Astrocyte (in vitro differentiated cells and primary cell): Measurements from ENCODE around the gene TFIP11. TPM values are rescaled to one million over a fixed set of nuclear protein-coding genes. Genes with fewer than 3 reads are reported as not detected.
A peak's percentile ranks its signal among the peaks of the same experiment; 100 is the strongest.

Experiments used
- DNase-seq: peaks from one replicate; pipeline ENCODE4 v3.0.0-alpha.2; 2010; ENCODE audit warnings: low read depth
- FAIRE-seq: peaks from 2 replicates; lab custom pipeline; 2011; peaks lifted over from hg19 to GRCh38; lab: Jason Lieb, UNC
- H2AFZ ChIP-seq: 2 replicates; pipeline ENCODE4 v1.6.0; 2012; ENCODE audit warnings: low read depth, low read length, inconsistent platforms
- H3K27ac ChIP-seq: 2 replicates; pipeline ENCODE4 v1.5.1; 2011; ENCODE audit warnings: low read depth, low read length, inconsistent platforms
- H3K27me3 ChIP-seq: 2 replicates; pipeline ENCODE4 v1.6.0; 2011; ENCODE audit warnings: low read length, inconsistent platforms; ENCODE audit not compliant: insufficient read depth
- H3K36me3 ChIP-seq: 2 replicates; pipeline ENCODE4 v1.5.1; 2011; ENCODE audit warnings: low read length, inconsistent platforms; ENCODE audit not compliant: insufficient read depth
- H3K4me1 ChIP-seq: 2 replicates; pipeline ENCODE4 v1.5.1; 2011; ENCODE audit warnings: low read length, inconsistent platforms; ENCODE audit not compliant: insufficient read depth
- H3K4me2 ChIP-seq: 2 replicates; pipeline ENCODE4 v1.6.0; 2012; ENCODE audit warnings: low read length, inconsistent platforms
- H3K4me3 ChIP-seq: 2 replicates; pipeline ENCODE4 v1.5.1; 2011; ENCODE audit warnings: low read depth, mild to moderate bottlenecking, low read length, inconsistent platforms; ENCODE audit not compliant: insufficient read depth
- H3K79me2 ChIP-seq: 2 replicates; pipeline ENCODE4 v1.6.0; 2012; ENCODE audit warnings: mild to moderate bottlenecking, low read length, inconsistent platforms; ENCODE audit not compliant: insufficient read depth
- H3K9ac ChIP-seq: 2 replicates; pipeline ENCODE4 v1.6.0; 2012; ENCODE audit warnings: mild to moderate bottlenecking, low read length, inconsistent platforms
- H3K9me3 ChIP-seq: 2 replicates; pipeline ENCODE4 v1.5.1; 2012; ENCODE audit warnings: low read depth, mild to moderate bottlenecking, low read length, inconsistent platforms; ENCODE audit not compliant: insufficient read depth
- H4K20me1 ChIP-seq: 2 replicates; pipeline ENCODE4 v1.6.0; 2012; ENCODE audit warnings: low read length, inconsistent platforms; ENCODE audit not compliant: insufficient read depth
- H3K27ac Mint-ChIP-seq: one replicate; pipeline ENCODE4 v1.8.0; 2021; ENCODE audit warnings: mild to moderate bottlenecking, mixed read lengths; ENCODE audit not compliant: unreplicated experiment
- H3K27me3 Mint-ChIP-seq: one replicate; pipeline ENCODE4 v1.8.0; 2021; ENCODE audit warnings: low read depth, mixed read lengths; ENCODE audit not compliant: unreplicated experiment
- H3K36me3 Mint-ChIP-seq: one replicate; pipeline ENCODE4 v1.8.0; 2021; ENCODE audit warnings: low read depth, mixed read lengths; ENCODE audit not compliant: unreplicated experiment
- H3K4me1 Mint-ChIP-seq: one replicate; pipeline ENCODE4 v1.8.0; 2021; ENCODE audit warnings: low read depth, mixed read lengths; ENCODE audit not compliant: unreplicated experiment
- H3K4me3 Mint-ChIP-seq: one replicate; pipeline ENCODE4 v1.8.0; 2021; ENCODE audit warnings: mild to moderate bottlenecking, moderate library complexity, mixed read lengths; ENCODE audit not compliant: unreplicated experiment
- H3K9me3 Mint-ChIP-seq: one replicate; pipeline ENCODE4 v1.8.0; 2021; ENCODE audit warnings: mild to moderate bottlenecking, mixed read lengths; ENCODE audit not compliant: unreplicated experiment
- CTCF ChIP-seq: IDR thresholded peaks from 2 replicates; pipeline ENCODE4 v1.5.1; 2011; ENCODE audit warnings: low read depth, mild to moderate bottlenecking, inconsistent platforms, low read length, moderate library complexity; ENCODE audit not compliant: insufficient read depth
- EZH2 ChIP-seq: IDR thresholded peaks from 2 replicates; pipeline ENCODE4 v1.6.1; 2012; ENCODE audit warnings: mild to moderate bottlenecking, low read length, inconsistent platforms; ENCODE audit not compliant: insufficient read depth
- total RNA-seq: library from RNA; stranded (reverse); gene quantifications from 2 replicates; pipeline ENCODE4 v1.2.1, GENCODE V29; 2021

Gene TFIP11
- total RNA-seq, 1 donor from 2014 or later, result 36.9 TPM

GRCh38 chr22:26476705-26477340 is 35.5 kb downstream of the TFIP11 start:
- Histone ChIP-seq H3K4me3 (peak overlapping the region; percentile 40), H3K27ac (peak overlapping the region; percentile 78), H4K20me1 (no peaks in the 10 kb centered on the region), H3K4me1 (peaks cover 39% of the 10 kb centered on the region), H3K9ac (peak overlapping the region; percentile 55), H3K4me2 (peak overlapping the region; percentile 80), H3K79me2 (peaks cover 33% of the 10 kb centered on the region), H3K36me3 (peaks cover 4% of the 10 kb centered on the region), H2AFZ (peak overlapping the region; percentile 1), H3K27me3 (no peaks in the 10 kb centered on the region), H3K9me3 (no peaks in the 10 kb centered on the region)
- peak; percentile 65 for FAIRE-seq
- Mint-ChIP-seq H3K27ac (peak overlapping the region; percentile 98), H3K9me3 (no peaks in the 10 kb centered on the region), H3K4me3 (peak overlapping the region; percentile 51), H3K27me3 (no peaks in the 10 kb centered on the region), H3K36me3 (peaks cover 12% of the 10 kb centered on the region), H3K4me1 (peaks cover 71% of the 10 kb centered on the region)
- DNase-seq, result peak; percentile 91
- TF ChIP-seq CTCF (no peak), EZH2 (no peak)

- Histone ChIP-seq H3K9me3 (no peaks in the 10 kb centered on the region), H3K9ac (no peak overlapping the region), H2AFZ (no peak overlapping the region), H3K4me1 (peaks cover 53% of the 10 kb centered on the region), H3K27me3 (no peaks in the 10 kb centered on the region), H4K20me1 (no peaks in the 10 kb centered on the region), H3K36me3 (peaks cover 8% of the 10 kb centered on the region), H3K4me2 (no peak overlapping the region), H3K4me3 (no peak overlapping the region), H3K27ac (no peak overlapping the region), H3K79me2 (peaks cover 13% of the 10 kb centered on the region)
- H3K9me3 Mint-ChIP-seq, result no peaks in the 10 kb centered on the region
- peaks cover 13% of the 10 kb centered on the region for H3K36me3 Mint-ChIP-seq
- H3K27me3 Mint-ChIP-seq, result no peaks in the 10 kb centered on the region
- FAIRE-seq, result peak; percentile 56
- H3K4me1 Mint-ChIP-seq, result peaks cover 74% of the 10 kb centered on the region
- peak overlapping the region; percentile 96 for H3K27ac Mint-ChIP-seq
- peak overlapping the region; percentile 4 for H3K4me3 Mint-ChIP-seq
- no peak for TF ChIP-seq EZH2
- TF ChIP-seq CTCF, result no peak
- DNase-seq, result peak; percentile 56
Observed at GRCh38 chr22:26474682-26475081, 37.6 kb downstream of the TFIP11 start.

- Histone ChIP-seq H3K4me1 (peaks cover 31% of the 10 kb centered on the region), H3K4me2 (peak overlapping the region; percentile 67), H3K4me3 (peak overlapping the region; percentile 17), H3K9me3 (no peaks in the 10 kb centered on the region), H3K9ac (peak overlapping the region; percentile 49), H3K36me3 (peaks cover 19% of the 10 kb centered on the region), H3K27ac (peak overlapping the region; percentile 90), H4K20me1 (no peaks in the 10 kb centered on the region), H3K79me2 (peaks cover 4% of the 10 kb centered on the region), H3K27me3 (no peaks in the 10 kb centered on the region), H2AFZ (no peak overlapping the region)
- FAIRE-seq (peak; percentile 76), DNase-seq (peak; percentile 97)
- Mint-ChIP-seq H3K4me1 (peaks cover 54% of the 10 kb centered on the region), H3K4me3 (peak overlapping the region; percentile 62), H3K36me3 (peaks cover 24% of the 10 kb centered on the region), H3K9me3 (no peaks in the 10 kb centered on the region), H3K27ac (peak overlapping the region; percentile 96), H3K27me3 (no peaks in the 10 kb centered on the region)
- TF ChIP-seq CTCF (no peak), EZH2 (no peak)
Observed at GRCh38 chr22:26471522-26471921, 40.8 kb downstream of the TFIP11 start.
